Right lobe of liver (tissue), 4 donors: Measurements from ENCODE around the gene EIPR1.

Experiments used
- POLR2A ChIP-seq: fragments of 450-650 bp; IDR thresholded peaks from one replicate; pipeline ENCODE4 v1.6.1; 2017; ENCODE audit warnings: antibody characterized with exemption, mild to moderate bottlenecking
- TF ChIP-seq, protein P1 (sequence below), 4 donors: fragments of 200-600 bp in 3 of 4; fragments of 450-650 bp in 1 of 4; IDR thresholded peaks; one replicate each; pipeline versions ENCODE4 v1.5.1 to v1.8.0; 2016 to 2022; ENCODE audit warnings: antibody characterized with exemption in 4 of 4, mild to moderate bottlenecking in 2 of 4
- donor health status: DM: no; HTN: no; CAD: no.
- donor health status: DM: no; HTN: no; CAD: no.
- donor health status: DM: no; HTN: yes; CAD: no.

DNA sequence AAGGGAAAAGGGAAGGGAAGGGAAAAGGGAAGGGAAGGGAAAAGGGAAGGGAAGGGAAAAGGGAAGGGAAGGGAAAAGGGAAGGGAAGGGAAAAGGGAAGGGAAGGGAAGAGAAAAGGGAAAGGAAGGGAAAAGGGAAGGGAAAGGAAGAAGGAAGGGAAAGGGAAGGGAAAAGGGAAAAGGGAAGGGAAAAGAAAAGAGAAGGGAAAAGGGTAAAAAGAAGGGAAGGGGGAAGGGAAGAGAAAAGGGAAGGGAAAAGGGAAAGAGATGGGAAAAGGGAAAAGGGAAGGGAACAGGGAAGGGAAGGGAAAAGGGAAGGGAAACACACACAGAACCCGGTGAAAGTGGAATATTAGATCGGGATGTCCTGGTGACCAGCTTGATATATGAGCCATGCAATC, 40.8 kb downstream of the EIPR1 start:
- no peak for TF ChIP-seq POLR2A
- TF ChIP-seq, protein P1, sequence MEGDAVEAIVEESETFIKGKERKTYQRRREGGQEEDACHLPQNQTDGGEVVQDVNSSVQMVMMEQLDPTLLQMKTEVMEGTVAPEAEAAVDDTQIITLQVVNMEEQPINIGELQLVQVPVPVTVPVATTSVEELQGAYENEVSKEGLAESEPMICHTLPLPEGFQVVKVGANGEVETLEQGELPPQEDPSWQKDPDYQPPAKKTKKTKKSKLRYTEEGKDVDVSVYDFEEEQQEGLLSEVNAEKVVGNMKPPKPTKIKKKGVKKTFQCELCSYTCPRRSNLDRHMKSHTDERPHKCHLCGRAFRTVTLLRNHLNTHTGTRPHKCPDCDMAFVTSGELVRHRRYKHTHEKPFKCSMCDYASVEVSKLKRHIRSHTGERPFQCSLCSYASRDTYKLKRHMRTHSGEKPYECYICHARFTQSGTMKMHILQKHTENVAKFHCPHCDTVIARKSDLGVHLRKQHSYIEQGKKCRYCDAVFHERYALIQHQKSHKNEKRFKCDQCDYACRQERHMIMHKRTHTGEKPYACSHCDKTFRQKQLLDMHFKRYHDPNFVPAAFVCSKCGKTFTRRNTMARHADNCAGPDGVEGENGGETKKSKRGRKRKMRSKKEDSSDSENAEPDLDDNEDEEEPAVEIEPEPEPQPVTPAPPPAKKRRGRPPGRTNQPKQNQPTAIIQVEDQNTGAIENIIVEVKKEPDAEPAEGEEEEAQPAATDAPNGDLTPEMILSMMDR (IDR thresholded peaks at IDR 0.05) = no peak
